AG10803 (cell line): ENCODE measurements around the gene KL.
A peak's percentile ranks its signal among the peaks of the same experiment; 100 is the strongest.

Experiments
- DNase-seq: peaks from one replicate; pipeline ENCODE4 v3.0.0; 2010; ENCODE audit warnings: low read depth
- H3K4me3 ChIP-seq: 2 replicates; pipeline ENCODE4 v1.5.1; 2011; ENCODE audit warnings: mild to moderate bottlenecking, low read length, control low read depth
- CTCF ChIP-seq: conservative IDR thresholded peaks from 2 replicates; pipeline ENCODE4 v1.5.1; 2011; ENCODE audit warnings: mild to moderate bottlenecking, low read length, control low read depth, inconsistent platforms

Gene KL

GRCh38 chr13:33109801-33110200, 93.6 kb downstream of the KL start:
- peak; percentile 39 for TF ChIP-seq CTCF
- DNase-seq: no peak

GRCh38 chr13:33110386-33110712, 94.1 kb downstream of the KL start:
- peak; percentile 21 for DNase-seq
- TF ChIP-seq CTCF: no peak
- H3K4me3 ChIP-seq: no peak overlapping the region

More at GRCh38 chr13:33109801-33110200, 93.6 kb downstream of the KL start:
- H3K4me3 ChIP-seq: no peak overlapping the region

- no peak for TF ChIP-seq CTCF
- peak; percentile 87 for DNase-seq
- no peak overlapping the region for H3K4me3 ChIP-seq
Measured at GRCh38 chr13:33110713-33111413, 94.6 kb downstream of the KL start.

GRCh38 chr13:33111414-33112110, 95.3 kb downstream of the KL start:
- no peak overlapping the region for H3K4me3 ChIP-seq
- no peak for TF ChIP-seq CTCF
- DNase-seq: peak; percentile 94

- peak; percentile 69 for DNase-seq
- no peak overlapping the region for H3K4me3 ChIP-seq
- no peak for TF ChIP-seq CTCF
Measured at GRCh38 chr13:33112766-33113165, 96.5 kb downstream of the KL start.

- TF ChIP-seq CTCF: no peak
- no peak overlapping the region for H3K4me3 ChIP-seq
- DNase-seq: no peak
Measured at GRCh38 chr13:33114146-33114545, 97.9 kb downstream of the KL start.

GRCh38 chr13:33115274-33115673, 99.1 kb downstream of the KL start:
- H3K4me3 ChIP-seq: no peak overlapping the region
- no peak for DNase-seq
- no peak for TF ChIP-seq CTCF
